K562 (cell line): Measurements from ENCODE around the gene CGREF1. TPM values are rescaled to one million over a fixed set of nuclear protein-coding genes. Genes with fewer than 3 reads are reported as not detected.
A peak's percentile ranks its signal among the peaks of the same experiment; 100 is the strongest.

Experiments used
- ATF1 ChIP-seq, 2 experiments: fragments of 450-650 bp in 1 of 2; IDR thresholded peaks; 2 replicates each; pipeline ENCODE4 v1.6.1; 2016; ENCODE audit warnings: missing compliant biosample characterization in 1 of 2, missing genetic modification characterization in 1 of 2
- EP300 ChIP-seq: IDR thresholded peaks from 2 replicates; pipeline ENCODE4 v1.6.1; 2012; ENCODE audit warnings: low read length, improper control_type of control experiment
- GATAD2B ChIP-seq: fragments of 450-650 bp; IDR thresholded peaks from 2 replicates; pipeline ENCODE4 v1.6.1; 2017; ENCODE audit warnings: mild to moderate bottlenecking, borderline replicate concordance
- RREB1 ChIP-seq: fragments of 250-450 bp; sonication (Bioruptor Pico); IDR thresholded peaks from 2 replicates; pipeline ENCODE4 v1.4.0; 2020
- polyA plus RNA-seq, 8 experiments: library from polyadenylated mRNA; depleted of rRNA in 4 of 8; stranded (reverse) in 5 of 8; unstranded in 3 of 8; fragments of >200 nt; fragmentation: Nextera tagmentation in 2 of 8; fragmentation: Illumina TruSeq in 1 of 8; extraction: Ambion mirVana in 2 of 8; extraction: Trizol in 1 of 8; gene quantifications; 2 replicates each; pipeline versions ENCODE4 v1.2.1 to v1.2.3, GENCODE V29; 2011 to 2014; ENCODE audit warnings: inconsistent platforms in 1 of 8, missing spikeins in 1 of 8
- total RNA-seq, 7 experiments: library from RNA; depleted of rRNA in 6 of 7; stranded (reverse); fragments of >200 nt in 6 of 7; fragmentation: Illumina TruSeq in 2 of 7; extraction: Trizol in 2 of 7; gene quantifications; 2 replicates each; pipeline versions ENCODE4 v1.2.1 to v1.2.3, GENCODE V29; 2011 to 2021; ENCODE audit warnings: low replicate concordance in 1 of 7

The CGREF1 gene
- total and polyA plus RNA-seq, 9 of the 15 experiments (the other 6 are each of a cell fraction or from before 2014, with no cell fraction given), result 0.07 to 0.50 (median 0.37) TPM

- TF ChIP-seq RREB1 (CRISPR knock-in tag) (0 out of 2 replicates have a peak, but pooled peaks have one; percentile 11), EP300 (0 out of 2 replicates have a peak, but pooled peaks have one; percentile 22), GATAD2B (peak; percentile 92; the same call in 1 of the 2 replicates), ATF1 (CRISPR knock-in tag; IDR thresholded peaks at IDR 0.05) (peak; percentile 58; the same call in 1 of the 2 replicates), ATF1 (tag; IDR thresholded peaks at IDR 0.05) (peak; percentile 73)
These were observed 32.7 kb downstream of the CGREF1 start (continued) for GRCh38 chr2:27086090-27086723.
